ENCODE results near the gene PERM1. TPM values are rescaled to one million over a fixed set of nuclear protein-coding genes. Genes with fewer than 3 reads are reported as not detected.

PERM1 gene
- polyA plus RNA-seq, 5 donors: 0.14 to 0.55 (median 0.19) TPM

DNA sequence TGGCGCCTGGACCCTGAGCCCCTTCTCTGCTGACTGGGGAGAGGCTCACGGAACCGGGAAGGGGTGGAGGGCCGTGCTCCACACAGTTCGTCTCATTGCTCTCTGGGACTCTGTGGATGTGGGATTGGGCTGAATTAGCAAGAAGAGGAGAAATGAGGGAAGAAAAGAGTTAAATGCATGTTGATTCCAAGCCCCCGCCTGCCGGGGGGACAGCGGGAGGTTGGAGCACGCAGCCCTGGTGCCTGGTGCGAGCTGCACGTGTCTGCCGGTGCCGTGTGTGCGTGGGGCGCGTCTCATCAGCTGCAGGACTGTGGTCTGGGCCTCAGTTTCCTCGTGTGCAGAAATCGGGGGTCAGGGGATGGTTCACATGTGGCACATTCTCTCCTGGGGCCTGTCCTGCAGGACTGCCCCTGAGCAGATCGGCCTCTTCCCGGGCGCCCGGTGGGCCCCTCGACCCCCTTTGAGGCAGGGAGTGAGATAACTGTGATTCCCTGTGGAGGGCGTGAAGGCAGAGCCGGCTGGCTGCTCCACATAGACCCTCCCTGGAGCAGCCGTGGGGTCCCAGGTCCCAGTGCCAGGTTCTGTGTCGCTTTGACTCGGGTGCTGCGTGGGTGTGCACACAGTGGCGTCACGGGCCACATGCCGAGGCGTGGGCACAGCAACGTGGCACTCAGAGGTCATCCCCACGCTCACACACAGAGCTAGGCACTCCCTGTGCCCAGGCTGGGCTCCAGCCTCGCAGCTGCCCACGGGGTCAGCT is 46.7 kb downstream of the PERM1 start:
- no peak for DNase-seq

DNA sequence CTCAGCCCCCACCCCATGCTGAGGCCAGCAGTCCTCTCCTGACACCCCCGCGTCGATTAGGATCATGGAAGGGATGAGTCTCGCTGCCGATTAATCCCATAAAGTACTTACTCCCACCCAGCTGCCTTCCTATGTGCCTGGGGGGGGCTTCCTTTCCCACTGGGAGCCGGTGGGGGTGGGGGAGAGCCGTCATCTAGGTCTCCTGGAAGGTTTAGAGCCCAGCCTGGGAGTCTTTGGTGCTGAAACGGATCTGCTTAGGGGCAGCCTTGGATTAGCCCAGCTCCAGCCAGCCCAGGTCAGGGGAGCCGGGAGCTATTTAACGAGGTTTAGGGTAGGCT is 48.3 kb downstream of the PERM1 start:
- DNase-seq: no peak

DNA sequence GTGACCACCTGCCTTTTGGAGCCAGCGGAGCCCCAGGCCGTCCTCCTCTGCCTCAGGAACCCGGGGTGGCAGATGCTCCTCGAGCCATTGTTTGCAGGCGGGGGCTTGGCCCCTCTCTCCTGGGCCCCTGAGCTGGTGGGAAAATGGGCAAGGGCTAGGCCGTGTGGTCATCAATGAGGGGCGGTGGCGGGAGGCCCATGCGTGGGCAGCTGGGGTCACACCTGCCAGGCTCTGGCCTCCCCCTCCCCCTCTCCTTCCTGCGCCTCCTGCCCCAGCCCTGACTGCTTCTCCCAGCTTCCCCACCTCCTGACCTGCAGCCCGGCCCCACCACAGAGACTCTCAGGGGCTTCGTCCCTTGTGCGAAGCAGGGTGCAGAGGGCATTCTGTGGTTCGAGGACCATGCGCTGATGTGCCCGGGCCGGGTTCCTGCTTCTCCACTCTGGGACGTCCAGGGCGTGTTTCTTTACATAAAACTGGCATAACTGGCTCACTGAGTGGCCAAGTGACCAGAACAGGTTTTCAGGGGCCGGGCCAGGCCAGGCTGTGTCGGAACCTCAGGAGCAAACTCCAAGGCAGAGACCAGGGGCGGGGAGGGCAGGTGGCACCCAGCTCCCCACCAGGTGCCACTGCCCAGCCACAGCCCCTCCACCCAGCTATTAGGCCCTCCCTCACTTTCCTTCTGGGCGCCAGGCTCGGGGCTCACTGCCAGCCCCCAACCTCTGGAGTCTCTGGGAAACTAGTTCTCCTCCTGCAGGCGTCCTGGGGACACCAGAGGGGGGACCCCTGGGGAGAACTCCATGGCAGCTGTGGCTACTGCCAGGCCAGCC is 48.9 kb downstream of the PERM1 start:
- no peak for DNase-seq

DNA sequence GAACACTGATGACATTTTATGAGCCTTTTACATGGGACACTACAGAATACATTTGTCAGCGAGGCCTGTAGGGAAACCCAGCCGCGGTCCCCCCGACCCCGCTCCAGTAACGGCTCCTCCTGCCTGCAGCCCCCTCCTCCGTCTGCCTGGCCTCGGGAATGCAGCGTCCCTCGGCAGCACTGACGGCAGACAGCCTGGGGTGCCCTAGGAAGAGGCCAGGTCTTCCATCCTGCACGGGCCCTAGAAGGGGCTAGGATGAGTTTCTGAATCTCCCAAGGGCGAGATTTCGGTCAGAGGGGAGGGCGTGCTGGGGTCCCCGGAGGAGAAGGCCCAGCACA is 49.8 kb downstream of the PERM1 start:
- DNase-seq: no peak

DNA sequence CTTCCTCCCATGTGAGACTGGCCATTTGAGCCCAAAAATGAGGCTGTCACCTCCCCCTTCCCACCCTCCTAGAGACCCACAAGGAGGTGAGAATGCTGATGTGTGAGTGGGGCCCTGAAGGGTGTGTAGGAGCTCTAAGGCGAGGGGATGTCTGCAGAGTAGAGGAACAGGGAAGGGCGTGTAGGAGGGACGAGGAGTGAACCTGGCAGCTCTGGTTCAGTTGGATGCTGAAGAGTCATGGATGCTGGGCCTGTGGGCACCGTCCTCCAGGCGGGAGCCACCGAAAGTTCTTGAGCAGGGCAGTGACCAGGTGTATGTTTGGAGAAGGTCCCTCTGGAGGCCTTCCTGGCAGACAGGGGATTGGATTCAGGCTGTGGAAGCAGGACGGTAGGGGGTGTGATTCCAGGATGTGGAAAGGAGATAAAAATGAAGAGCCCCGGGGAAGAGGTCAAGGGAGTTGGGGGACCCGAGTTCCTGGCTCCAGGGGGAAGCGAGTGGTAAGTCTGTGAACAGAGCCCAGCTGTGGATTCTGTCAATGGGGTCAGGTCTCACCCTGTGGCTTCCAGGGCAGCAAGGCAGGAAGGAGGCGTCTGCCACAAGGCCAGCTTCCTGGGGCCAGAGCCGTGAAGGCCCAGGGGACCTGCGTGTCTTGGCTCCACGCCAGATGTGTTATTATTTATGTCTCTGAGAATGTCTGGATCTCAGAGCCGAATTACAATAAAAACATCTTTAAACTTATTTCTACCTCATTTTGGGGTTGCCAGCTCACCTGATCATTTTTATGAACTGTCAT is 50.3 kb downstream of the PERM1 start:
- DNase-seq: no peak

DNA sequence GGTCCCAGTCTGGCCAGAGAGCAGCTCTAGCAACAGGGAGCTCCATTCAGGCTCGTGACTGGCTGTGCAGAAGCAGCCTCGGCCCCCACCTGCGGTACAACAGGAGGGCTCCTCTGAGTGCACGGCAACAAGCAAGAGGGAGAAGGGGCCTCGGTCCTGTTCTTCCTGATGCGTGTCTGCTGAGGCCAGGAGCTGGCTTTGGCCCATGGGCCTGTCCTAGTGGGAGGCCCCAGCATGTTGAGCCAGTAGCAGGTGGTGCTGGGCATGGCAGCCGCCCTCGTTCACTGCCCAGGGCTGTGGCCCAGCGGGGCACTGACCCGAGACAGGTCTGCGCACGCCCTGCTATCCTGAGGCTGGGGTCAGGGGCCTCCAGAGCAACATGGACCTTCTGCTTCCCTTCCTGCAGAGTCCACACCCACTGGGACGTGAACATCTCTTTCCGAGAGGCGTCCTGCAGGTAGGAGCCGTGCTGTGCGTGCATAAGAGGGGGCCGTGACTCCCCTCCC is 51.2 kb downstream of the PERM1 start:
- DNase-seq: no peak

DNA sequence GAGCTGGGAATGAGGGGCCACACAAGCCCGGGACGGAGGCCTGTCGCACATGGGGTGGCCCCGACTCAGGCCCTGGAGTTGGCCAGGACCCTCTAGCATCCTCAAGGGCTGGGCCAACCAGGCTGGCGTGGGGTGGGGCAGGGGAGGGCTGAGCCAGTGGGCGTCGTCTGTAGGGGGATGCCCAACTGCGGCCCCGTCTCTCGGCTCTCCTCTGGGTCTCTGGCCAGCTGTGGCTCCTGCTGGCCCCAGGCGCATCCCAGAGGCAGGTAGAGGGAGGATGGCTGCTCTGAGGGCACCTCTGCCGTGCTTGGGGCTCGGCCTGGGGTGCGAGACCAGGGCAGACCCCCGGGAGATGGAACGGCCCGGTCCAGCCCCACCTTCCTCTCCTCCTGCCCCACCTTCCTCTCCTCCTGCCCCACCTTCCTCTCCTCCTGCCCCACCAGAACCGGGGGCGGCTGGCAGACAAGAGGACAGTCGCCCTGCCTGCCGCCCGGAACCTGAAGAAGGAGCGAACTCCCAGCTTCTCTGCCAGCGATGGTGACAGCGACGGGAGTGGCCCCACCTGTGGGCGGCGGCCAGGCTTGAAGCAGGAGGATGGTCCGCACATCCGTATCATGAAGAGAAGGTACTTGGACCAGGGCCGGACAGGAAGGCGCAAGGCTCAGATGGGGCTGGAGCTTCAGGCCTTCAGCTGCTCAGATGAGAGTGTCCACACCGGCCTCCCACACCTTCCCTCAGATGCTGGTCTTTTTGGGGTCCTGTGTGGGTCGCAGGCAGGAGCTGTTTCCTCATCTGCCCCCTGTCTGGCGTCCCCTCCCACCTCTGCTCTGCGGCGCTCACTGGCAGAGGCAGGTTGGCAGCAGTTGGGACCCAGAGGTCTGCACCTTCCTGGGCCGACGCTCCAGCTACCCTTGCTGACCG is 51.9 kb downstream of the PERM1 start:
- DNase-seq: no peak

DNA sequence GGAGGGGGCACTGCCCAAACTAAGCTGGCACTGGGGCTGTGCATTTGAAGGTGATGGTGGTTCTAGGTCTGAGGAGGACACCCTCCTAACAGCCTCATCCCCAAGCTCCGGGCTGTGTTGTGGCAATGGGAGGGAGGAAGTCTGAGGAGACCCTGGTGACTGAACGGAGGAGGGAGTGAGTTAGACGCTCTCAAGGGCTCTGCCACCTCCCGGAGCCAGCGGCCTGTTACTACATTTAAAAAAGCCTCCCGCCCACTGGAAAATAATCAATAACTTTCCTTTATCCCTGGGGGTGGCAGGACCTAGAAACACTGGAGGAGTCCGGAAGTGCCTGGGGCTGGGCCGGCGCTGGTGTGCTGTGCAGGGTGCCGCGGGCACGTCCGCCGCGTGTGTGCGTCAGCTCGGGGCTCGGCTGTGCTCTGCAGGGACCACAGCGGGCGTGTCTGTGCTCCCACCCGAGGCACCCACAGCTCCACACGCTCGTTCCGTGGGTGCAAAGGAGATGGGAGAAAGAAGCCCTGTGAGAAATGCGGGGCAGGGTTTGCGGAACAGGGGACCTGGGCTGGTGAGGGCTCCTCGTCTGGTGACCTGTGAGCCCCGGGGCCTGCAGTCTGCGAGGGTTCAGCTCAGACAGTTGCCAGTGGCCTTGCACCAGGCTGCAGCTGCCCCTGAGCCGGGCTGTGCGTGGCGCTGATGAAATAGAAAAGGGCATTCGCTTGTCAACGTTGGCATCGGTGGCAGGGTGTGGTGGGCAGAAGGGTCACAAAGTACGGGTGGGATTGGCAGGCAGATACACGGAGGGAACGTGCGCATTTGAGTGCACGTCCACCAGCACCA is 52.9 kb downstream of the PERM1 start:
- no peak for DNase-seq

DNA sequence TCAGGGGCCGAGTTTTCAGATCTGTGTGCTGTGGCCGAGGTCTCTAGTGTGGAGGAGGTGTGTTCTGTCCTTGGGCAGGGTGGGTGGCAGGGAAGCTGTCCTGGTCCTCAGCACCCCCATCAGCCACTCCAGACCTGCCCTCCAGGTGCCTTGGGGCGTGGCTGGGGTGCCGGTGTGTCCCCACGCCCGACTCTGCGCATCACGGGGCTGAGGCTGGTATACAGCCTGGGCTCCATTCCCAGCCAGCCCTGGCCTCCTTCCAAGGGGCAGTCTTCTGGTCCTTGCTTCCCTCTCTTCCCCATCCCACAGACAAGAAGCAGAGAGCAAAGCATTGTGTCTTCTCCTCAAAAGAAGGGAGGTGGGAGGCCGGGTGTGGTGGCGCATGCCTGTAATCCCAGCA is 54.1 kb downstream of the PERM1 start:
- DNase-seq: no peak

DNA sequence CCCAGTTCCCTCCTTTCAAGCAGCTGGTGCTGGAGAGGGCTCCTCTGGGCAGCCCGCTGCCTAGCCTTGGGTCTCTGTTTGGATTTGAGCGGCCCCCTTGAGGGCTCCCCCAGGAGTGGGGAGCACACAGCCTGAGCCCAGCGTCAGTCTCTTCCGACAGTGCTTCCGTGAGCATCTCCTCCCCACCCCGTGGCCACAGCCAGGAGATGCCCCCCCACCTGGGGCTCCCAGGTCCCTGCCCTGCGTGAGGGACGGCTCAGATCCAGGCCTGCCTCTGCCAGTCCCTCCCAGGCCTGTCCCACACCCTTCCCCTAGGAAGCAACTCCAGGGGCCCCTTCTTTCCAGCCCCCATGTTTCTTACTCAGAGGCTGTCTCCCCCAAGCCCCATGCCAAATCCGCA is 54.7 kb downstream of the PERM1 start:
- no peak for DNase-seq

DNA sequence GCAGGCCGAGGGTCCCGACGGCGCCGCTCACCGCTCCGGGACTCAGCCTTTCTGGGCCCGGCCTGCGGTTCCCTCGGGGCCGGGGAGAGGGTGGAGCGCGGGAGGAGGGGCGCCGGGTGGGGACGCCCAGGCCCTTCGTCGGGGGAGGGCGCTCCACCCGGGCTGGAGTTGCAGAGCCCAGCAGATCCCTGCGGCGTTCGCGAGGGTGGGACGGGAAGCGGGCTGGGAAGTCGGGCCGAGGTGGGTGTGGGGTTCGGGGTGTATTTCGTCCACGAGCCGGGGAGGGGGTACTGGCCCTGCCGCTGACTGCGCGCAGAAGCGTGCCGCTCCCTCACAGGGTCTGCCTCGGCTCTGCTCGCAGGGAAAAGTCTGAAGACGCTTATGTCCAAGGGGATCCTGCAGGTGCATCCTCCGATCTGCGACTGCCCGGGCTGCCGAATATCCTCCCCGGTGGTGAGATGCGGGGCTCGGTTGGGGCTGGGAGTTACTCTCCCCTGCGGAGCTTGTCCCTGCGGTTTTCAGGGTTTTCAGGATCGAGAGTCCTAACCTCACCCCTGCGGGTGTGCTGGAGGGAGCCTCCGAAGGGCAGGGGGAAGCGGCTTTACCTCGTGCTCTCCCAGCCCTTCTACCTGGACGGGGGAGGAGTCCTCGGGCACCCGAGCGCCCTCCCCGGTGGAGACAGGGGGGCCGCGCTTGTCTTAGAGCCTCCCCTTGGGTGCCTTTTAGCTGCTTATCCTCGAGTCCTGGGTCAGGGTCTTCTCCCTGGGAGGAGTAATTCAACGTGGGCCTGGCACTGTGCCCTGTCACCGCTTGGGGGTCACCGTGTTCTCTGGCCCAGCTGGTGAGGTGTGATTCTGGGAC is 56.1 kb downstream of the PERM1 start:
- no peak for DNase-seq

Other genes with a start within 250 kb of the PERM1 start
- 10 to 100 TPM; 23.2 to 66.4 (median 32.9) TPM for gene SAMD11, start 58.2 kb downstream of the PERM1 start, polyA plus RNA-seq (ENCODE audit: insufficient read depth in 1 of 5, insufficient read length in 5 of 5, low replicate concordance in 1 of 5)
- 10 to 100 TPM; 42.3 to 62.0 (median 55.2) TPM for gene NOC2L, start 22.8 kb downstream of the PERM1 start, polyA plus RNA-seq (ENCODE audit: insufficient read depth in 1 of 5, insufficient read length in 5 of 5, low replicate concordance in 1 of 5)
- 10 to 100 TPM in 3 of 5 donors, 1 to 10 TPM in 2; 7.0 to 16.2 (median 12.0) TPM for gene KLHL17, start 21.5 kb downstream of the PERM1 start, polyA plus RNA-seq (ENCODE audit: insufficient read depth in 1 of 5, insufficient read length in 5 of 5, low replicate concordance in 1 of 5)
- gene PLEKHN1, start 15.6 kb downstream of the PERM1 start, polyA plus RNA-seq (ENCODE audit: insufficient read depth in 1 of 5, insufficient read length in 5 of 5, low replicate concordance in 1 of 5): 1 to 10 TPM in 1 of 5 donors, under 1 TPM in 4; 0.24 to 1.1 (median 0.45) TPM
- gene HES4, start 18.0 kb upstream of the PERM1 start, polyA plus RNA-seq (ENCODE audit: insufficient read depth in 1 of 5, insufficient read length in 5 of 5, low replicate concordance in 1 of 5): 10 to 100 TPM in 2 of 5 donors, 1 to 10 TPM in 3; 4.9 to 17.7 (median 5.7) TPM
- gene ISG15, start 31.4 kb upstream of the PERM1 start, polyA plus RNA-seq (ENCODE audit: insufficient read depth in 1 of 5, insufficient read length in 5 of 5, low replicate concordance in 1 of 5): 10 to 100 TPM in 3 of 5 donors, 1 to 10 TPM in 2; 7.8 to 20.2 (median 11.1) TPM
- 100 to 1,000 TPM in 4 of 5 donors, 10 to 100 TPM in 1; 95.1 to 196 (median 121) TPM for gene AGRN, start 38.0 kb upstream of the PERM1 start, polyA plus RNA-seq (ENCODE audit: insufficient read depth in 1 of 5, insufficient read length in 5 of 5, low replicate concordance in 1 of 5)
- gene RNF223, start 92.2 kb upstream of the PERM1 start, polyA plus RNA-seq (ENCODE audit: insufficient read depth in 1 of 5, insufficient read length in 5 of 5, low replicate concordance in 1 of 5): under 1 TPM; 0.06 to 0.22 (median 0.13) TPM
- 10 to 100 TPM in 2 of 5 donors, 1 to 10 TPM in 3; 6.8 to 17.5 (median 10.0) TPM for gene C1orf159, start 134.0 kb upstream of the PERM1 start, polyA plus RNA-seq (ENCODE audit: insufficient read depth in 1 of 5, insufficient read length in 5 of 5, low replicate concordance in 1 of 5)
- gene TTLL10, start 191.8 kb upstream of the PERM1 start, polyA plus RNA-seq (ENCODE audit: insufficient read depth in 1 of 5, insufficient read length in 5 of 5, low replicate concordance in 1 of 5): 1 to 10 TPM in 4 of 5 donors, under 1 TPM in 1; 0.47 to 2.9 (median 1.7) TPM
- 1 to 10 TPM in 1 of 5 donors, under 1 TPM in 4; 0.28 to 1.4 (median 0.93) TPM for gene TNFRSF18, start 224.5 kb upstream of the PERM1 start, polyA plus RNA-seq (ENCODE audit: insufficient read depth in 1 of 5, insufficient read length in 5 of 5, low replicate concordance in 1 of 5)
- gene TNFRSF4, start 232.1 kb upstream of the PERM1 start, polyA plus RNA-seq (ENCODE audit: insufficient read depth in 1 of 5, insufficient read length in 5 of 5, low replicate concordance in 1 of 5): 1 to 10 TPM; 2.0 to 5.8 (median 4.1) TPM
- 100 to 1,000 TPM in 2 of 5 donors, 10 to 100 TPM in 3; 75.3 to 125 (median 89.3) TPM for gene SDF4, start 249.9 kb upstream of the PERM1 start, polyA plus RNA-seq (ENCODE audit: insufficient read depth in 1 of 5, insufficient read length in 5 of 5, low replicate concordance in 1 of 5)

All from right lung (tissue), 5 donors.